Anterior cingulate cortex (tissue), 58 donors: ENCODE data around the gene ACACB.

Experiments
- DNase-seq, 58 donors: peaks; one replicate each; lab custom pipeline; 2025; lab: John Stamatoyannopoulos, UW

ACACB gene

DNA sequence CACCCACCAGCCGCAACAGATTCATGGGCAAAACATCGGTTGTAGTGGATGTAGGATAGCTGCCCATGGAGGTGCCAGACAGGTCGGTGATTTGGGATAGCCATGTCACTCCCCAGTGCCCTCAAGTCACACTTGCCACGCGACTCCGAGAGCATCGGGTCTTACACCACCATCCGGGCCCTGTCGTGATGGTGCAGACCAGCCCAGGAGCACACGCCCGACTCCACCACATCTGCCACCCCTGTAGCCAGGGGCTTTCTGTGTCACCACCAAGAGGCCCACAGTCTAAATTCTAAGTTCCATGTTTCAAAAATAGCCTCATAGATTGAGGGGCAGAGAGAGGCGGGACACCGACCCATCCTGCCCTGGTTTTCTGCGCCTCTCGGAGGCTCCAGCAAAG is 174.7 kb downstream of the ACACB start:
- peak in 2 of 58 donors; percentile 43 to 51 for DNase-seq

DNA sequence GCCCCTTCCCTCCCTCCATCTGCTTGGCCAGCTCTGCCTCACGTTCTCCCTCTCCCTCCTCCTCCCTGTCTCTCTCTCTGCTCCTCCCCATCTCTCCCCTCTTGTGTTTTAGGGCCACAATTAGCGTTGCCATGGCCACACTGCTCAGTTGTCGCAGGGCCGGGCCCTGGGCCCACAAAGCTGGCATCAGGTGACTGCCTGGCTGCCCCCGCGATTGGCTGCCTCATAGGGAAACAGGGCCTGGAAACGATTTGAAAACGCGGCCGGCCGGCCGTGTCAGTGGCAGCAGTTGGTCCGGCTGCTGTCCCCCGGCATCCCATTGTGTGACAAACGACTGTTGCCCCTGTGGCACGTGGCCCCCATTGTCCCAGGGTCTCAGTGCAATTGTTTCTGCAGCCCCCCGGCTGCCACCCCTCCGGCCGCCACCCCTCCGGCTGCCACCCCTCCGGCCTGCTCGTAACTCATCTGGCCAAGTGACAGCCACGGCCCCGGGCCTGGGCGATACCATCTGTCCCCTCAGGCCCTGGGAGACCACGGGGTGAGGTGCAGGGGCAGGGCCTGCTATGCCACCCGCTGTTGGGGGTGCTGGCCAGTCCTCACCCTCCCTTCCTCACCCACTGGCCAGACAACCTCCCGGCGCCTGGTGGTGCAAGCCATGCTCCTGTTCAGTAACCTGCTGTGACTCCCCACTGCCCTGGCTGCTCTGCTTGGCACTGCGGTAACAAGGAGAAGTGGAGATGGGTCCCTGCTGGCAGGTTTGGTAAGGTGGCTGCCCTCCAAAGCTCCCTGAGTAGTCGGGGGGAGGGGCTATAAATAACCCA is 175.3 kb downstream of the ACACB start:
- DNase-seq = peak; percentile 17 to 94 (median 82)

- no peak for DNase-seq
Measured at GRCh38 chr12:109292342-109292711, 175.9 kb downstream of the ACACB start.

DNA sequence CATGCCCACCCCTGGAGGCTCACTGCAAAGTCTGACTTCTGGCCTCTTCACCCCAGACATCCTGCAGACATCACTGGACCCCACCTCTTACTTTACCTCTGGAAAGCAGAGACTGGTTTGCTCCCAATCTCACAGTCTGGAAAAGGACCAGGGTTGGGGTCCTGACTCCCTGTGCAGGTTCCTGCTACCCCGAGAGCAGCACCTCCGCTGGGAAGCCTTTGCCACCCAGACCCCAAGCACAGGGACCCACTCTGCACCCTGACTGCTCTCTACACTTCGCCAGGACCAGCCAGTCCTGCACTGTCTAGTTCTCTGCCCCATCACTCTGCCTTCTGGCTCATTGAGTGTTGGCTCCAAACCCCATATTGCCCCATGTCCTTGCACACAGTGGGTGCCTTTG is 176.7 kb downstream of the ACACB start:
- no peak for DNase-seq

DNA sequence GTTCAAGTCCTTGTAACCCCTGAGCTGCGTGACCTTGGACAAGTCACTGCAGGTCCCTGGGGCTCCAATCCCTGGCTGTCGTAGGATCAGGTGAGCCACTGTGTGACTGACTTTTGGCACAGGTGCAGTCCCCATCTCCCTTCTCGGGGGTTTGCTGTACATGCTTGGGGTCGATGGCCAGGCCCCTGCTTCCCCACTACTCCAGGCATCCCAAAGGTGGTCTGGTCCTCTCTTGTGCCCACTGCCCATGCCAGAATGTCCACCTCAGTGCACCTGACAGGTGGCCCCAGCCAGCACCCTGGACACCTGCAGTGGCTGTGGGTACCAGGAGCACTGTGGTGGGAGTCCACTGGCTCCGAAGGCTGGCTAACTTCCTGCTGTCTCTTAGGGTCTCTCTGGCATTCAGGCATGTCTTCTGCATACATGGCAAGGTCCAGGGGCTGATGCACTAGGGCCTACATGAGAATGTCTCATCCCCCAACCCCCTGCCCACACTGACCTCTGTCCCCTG is 178.0 kb downstream of the ACACB start:
- DNase-seq = no peak

- no peak for DNase-seq
Measured at GRCh38 chr12:109295764-109296425, 179.5 kb downstream of the ACACB start.

DNA sequence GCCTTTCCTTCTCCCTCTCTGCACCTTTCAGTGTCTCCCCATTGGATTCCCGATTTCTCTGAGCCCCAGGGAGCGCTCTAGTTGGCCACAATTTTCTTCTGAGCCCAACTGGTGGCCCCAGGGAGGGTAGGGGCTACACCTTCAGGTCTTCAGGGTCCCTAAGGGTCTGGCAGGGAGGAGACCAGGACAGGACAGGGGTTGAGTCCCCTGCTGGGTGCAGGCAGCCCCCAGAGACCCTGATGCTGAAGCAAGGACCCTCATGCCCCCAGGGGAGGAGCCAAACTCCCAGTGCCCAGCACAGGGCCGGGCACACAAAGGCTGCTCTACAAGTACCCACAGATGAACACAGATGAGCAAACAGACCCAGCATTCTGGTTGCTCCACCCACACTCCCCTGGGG is 180.0 kb downstream of the ACACB start:
- DNase-seq = no peak

DNA sequence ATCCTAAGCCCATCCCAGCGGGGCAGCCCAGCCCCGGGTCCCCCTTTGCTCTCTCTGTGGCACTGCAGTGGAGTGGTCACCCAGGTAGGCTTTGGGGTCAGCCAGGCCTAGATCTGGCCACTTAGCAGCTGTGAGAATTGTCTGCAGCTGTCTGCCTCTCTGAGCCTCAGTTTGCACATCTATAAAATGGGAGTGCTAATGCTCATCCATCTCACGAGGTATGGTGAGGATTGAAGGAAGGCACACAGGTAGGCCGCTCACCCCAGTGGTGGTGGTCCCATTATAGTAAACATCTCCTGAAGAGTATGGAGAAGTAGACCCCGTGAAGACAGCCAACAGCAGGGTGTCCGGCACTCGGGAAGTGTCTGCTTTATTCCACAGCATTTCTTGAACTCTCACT is 183.5 kb downstream of the ACACB start:
- DNase-seq = no peak

GRCh38 chr12:109301643-109302168 is 185.3 kb downstream of the ACACB start:
- no peak for DNase-seq

GRCh38 chr12:109302358-109302757 is 186.0 kb downstream of the ACACB start:
- DNase-seq = no peak

GRCh38 chr12:109302770-109303169 is 186.4 kb downstream of the ACACB start:
- no peak for DNase-seq

- no peak for DNase-seq
Measured at GRCh38 chr12:109304485-109304884, 188.1 kb downstream of the ACACB start.

- no peak for DNase-seq
Measured at GRCh38 chr12:109305547-109305946, 189.2 kb downstream of the ACACB start.

GRCh38 chr12:109307051-109307450 is 190.7 kb downstream of the ACACB start:
- no peak for DNase-seq

DNA sequence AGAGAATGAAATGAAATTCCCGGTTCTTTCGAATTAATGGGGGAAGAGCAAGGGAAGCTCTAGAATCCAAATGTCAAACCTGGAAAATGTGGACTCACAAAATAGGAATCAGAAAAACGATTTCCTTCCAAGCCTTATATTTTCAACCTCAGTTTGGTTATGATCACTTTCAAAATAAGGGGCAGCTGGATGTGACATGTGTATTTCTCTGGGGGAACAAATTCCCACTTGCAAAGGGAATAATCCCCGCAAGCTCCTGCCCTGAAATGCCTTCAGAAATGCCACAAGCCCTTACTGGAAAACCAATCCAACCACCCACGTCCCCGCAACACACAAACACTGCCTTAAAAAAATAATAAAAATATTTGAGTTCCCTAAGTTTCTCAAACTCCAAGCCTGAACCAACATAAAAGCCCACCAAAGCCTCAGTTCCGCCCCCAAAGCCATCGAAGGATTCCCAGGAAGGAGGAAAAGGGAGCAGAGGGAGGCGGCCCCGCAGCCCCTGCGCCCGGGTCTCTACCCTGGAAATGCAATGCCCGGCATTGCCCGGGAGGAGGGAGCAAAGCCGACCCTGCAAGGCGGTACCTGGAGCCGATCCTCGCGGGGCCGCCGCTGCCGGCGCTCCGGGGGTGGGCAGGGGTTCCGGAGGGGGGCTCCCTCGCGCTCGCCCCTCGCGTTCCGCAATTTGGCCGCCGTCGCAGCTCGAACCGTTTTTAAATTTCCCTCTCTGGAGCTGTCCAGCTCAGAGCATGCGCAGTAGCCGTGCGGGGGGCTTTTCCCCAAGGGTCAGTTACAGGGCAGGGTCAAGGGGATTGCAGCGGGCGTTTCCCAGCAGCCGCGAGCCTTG is 192.4 kb downstream of the ACACB start, which contains the start of gene FOXN4:
FOXN4 (minus strand) TSS at position 751 of the 847 bp plus-strand sequence. CDS start 963 bp downstream, outside the sequence.
- no peak for DNase-seq

DNA sequence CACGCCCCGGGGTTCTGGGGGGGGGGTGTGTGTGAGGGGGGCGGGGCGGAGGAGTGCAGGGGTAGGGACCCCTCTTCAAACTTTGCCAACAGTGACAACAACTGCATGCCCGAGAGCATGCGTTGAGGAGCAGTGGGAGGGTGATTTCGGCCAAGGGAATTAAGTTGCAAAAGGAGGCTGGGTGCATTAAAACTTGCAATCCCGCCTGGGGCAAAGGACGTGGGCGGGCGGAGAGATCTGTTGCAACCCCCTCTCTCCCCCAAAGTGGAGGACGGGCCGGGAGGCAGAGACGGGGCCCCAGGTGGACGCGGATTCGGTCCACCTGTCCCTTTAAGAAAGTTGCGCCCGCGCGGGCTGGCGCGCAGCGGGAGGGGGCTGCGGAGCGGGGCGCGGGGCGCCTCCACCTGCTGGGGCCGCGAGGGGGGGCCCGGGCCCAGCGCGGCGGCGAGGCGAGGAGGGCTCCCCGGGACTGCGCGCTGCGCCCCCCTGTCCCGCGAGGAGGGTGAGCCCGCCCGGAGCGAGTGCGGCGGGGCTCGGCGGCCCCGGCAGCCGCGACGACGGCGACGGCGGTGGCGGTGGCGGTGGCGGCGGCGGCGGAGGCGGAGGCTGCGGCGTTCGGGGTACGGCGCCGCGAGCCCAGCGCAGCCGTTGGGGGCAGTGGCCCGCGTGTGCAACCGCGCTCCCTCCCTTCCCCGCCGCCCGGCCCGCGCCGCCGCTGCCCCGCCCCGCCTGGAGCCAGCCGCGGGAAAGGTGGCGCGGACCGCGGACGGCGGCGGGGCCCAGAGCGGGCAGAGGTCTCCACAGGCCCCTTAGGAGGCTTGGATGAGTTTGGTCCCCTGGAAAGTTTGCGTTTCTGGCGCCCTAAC is 193.2 kb downstream of the ACACB start:
- DNase-seq = no peak

DNA sequence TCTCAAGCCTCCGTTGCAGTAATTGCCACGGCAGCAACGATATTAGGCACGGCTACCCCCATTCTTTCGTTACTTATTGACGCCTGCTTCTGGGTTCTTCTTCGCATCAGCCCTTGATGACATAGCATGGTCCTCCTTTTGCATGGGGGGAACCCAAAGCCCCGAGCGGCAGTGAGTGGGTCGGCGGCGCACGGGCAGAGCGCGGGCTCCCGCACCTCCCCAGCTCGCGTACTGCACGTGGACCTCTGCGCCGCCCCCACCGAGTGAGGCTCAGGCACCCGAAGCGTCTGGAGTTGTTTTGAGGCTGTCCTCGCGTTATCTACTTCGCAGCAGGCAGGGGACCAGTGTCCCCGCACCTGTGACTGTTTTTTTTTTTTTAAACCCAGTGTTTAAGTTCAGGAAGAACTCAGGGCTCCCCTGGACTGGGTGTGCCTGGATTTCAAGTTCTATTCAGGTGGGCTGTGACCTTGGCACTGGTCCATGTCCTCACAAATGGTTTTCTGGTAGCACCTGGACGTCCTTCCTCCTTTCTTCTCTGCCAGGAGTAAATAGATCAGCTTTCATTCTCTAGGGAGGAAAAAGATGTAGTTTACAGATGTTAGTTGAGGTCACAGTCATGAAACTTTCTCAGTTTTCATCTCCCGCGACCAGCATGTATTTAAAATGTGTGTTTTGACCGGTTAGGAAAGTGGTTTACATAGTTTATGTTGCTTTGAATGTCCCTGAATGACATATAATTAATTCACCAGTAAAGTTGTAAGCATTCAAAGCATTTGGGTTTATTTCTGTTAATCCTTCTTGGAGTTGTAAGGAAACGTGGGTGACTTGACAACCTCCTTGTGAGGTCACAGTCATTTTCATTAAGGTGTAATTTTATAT is 194.1 kb downstream of the ACACB start:
- DNase-seq = peak in 1 of 58 donors; percentile 7
